CD4-positive, alpha-beta T cell (primary cell): ENCODE results near the gene GAPDHS. TPM values are rescaled to one million over a fixed set of nuclear protein-coding genes. Genes with fewer than 3 reads are reported as not detected.

Experiments used
- ATAC-seq: fragments of 200-7000 bp; cut with Tn5 transposase; one replicate; pipeline ENCODE4 v1.10.0; 2022; ENCODE audit warnings: mild to moderate bottlenecking; ENCODE audit not compliant: poor library complexity
- CTCF ChIA-PET: fragments of 350-600 bp; sonication (Branson Sonifier 250); formaldehyde crosslinking; loops from one replicate; lab custom pipeline; 2021; ENCODE audit warnings: antibody characterized with exemption, inconsistent platforms; lab: Charles Lee
- POLR2A ChIA-PET: fragments of 350-600 bp; sonication (Branson Sonifier 250); formaldehyde crosslinking; loops from one replicate; lab custom pipeline; 2021; ENCODE audit warnings: antibody characterized with exemption, inconsistent platforms; lab: Charles Lee
- DNase-seq, 14 experiments: peaks; one replicate each; pipeline ENCODE4 v3.0.0-alpha.2; 2013 to 2020; ENCODE audit warnings: mixed read lengths in 2 of 14
- H3K27ac ChIP-seq, 2 donors: one replicate each; pipeline versions ENCODE4 v1.5.1 to v1.7.0; 2013; ENCODE audit warnings: low read length in 2 of 2, low read depth in 1 of 2, mild to moderate bottlenecking in 1 of 2
- H3K27me3 ChIP-seq, 2 experiments: 1 replicate in 1 of 2; 2 replicates in 1 of 2; pipeline versions ENCODE4 v1.6.1 to v1.7.0; 2013; ENCODE audit warnings: low read length in 2 of 2, control low read depth in 1 of 2, mild to moderate bottlenecking in 1 of 2, moderate library complexity in 1 of 2; ENCODE audit not compliant: insufficient read depth in 2 of 2, control insufficient read depth in 1 of 2
- H3K36me3 ChIP-seq: one replicate; pipeline ENCODE4 v1.6.1; 2013; ENCODE audit warnings: low read length, control low read depth; ENCODE audit not compliant: insufficient read depth
- H3K4me1 ChIP-seq: one replicate; pipeline ENCODE4 v1.6.1; 2013; ENCODE audit warnings: low read length, control low read depth; ENCODE audit not compliant: insufficient read depth
- H3K4me3 ChIP-seq: one replicate; pipeline ENCODE4 v1.5.1; 2013; ENCODE audit warnings: mild to moderate bottlenecking, low read length, moderate library complexity
- H3K9me3 ChIP-seq, 2 experiments: 1 replicate in 1 of 2; 2 replicates in 1 of 2; pipeline versions ENCODE4 v1.6.1 to v1.7.0; 2013; ENCODE audit warnings: low read length in 2 of 2, mild to moderate bottlenecking in 2 of 2, control low read depth in 1 of 2, moderate library complexity in 1 of 2; ENCODE audit not compliant: control insufficient read depth in 1 of 2, insufficient read depth in 1 of 2
- H3K27ac Mint-ChIP-seq: one replicate; pipeline ENCODE4 v1.8.0; 2020; ENCODE audit warnings: mixed read lengths
- H3K27me3 Mint-ChIP-seq: one replicate; pipeline ENCODE4 v1.8.0; 2021; ENCODE audit warnings: mixed read lengths
- H3K36me3 Mint-ChIP-seq: one replicate; pipeline ENCODE4 v1.8.0; 2021; ENCODE audit warnings: low read depth, mixed read lengths
- H3K4me1 Mint-ChIP-seq: one replicate; pipeline ENCODE4 v1.8.0; 2021; ENCODE audit warnings: low read depth, mixed read lengths
- H3K4me3 Mint-ChIP-seq: one replicate; pipeline ENCODE4 v1.8.0; 2020; ENCODE audit warnings: mild to moderate bottlenecking, mixed read lengths
- H3K9me3 Mint-ChIP-seq: one replicate; pipeline ENCODE4 v1.8.0; 2020; ENCODE audit warnings: mixed read lengths
- CTCF ChIP-seq: fragments of 200-600 bp; IDR thresholded peaks from one replicate; pipeline ENCODE4 v1.8.0; 2022; ENCODE audit warnings: antibody characterized with exemption, mild to moderate bottlenecking
- intact Hi-C, 2 experiments: fragments of 100-400 bp; cut with DNase I in 1 of 2; cut with micrococcal nuclease in 1 of 2; formaldehyde crosslinking; loops; one replicate each; pipeline versions ENCODE4 v1.15.1 to v1.9.0; 2023 to 2025; cut with DNase I, micrococcal nuclease
- total RNA-seq, 174 experiments: library from RNA in 2 of 174; stranded (reverse) in 2 of 174; gene quantifications; one replicate each; pipeline ENCODE4 v1.2.3 and lab custom pipeline; 2021 to 2026

The GAPDHS gene
- total RNA-seq, 2 experiments from 2014 or later, result not detected

- Mint-ChIP-seq H3K4me3 (no peak overlapping the region), H3K27ac (no peak overlapping the region), H3K4me1 (no peaks in the 10 kb centered on the region), H3K36me3 (peaks cover 4% of the 10 kb centered on the region), H3K9me3 (peaks cover 7% of the 10 kb centered on the region), H3K27me3 (peaks cover 17% of the 10 kb centered on the region)
- peaks cover 22 to 29% of the 10 kb centered on the region in 2 experiments for H3K9me3 ChIP-seq
- no peaks in the 10 kb centered on the region for H3K4me1 ChIP-seq
- no peak for TF ChIP-seq CTCF
- CTCF ChIA-PET, result no interaction called here
- POLR2A ChIA-PET, result no interaction called here
- ATAC-seq, result no peak
- H3K27me3 ChIP-seq, result peaks cover 4 to 6% of the 10 kb centered on the region in 2 experiments
- H3K4me3 ChIP-seq, result no peak overlapping the region
- intact Hi-C loops, result no loop called here
- DNase-seq, result no peak
- no peaks in the 10 kb centered on the region for H3K36me3 ChIP-seq
- H3K27ac ChIP-seq, result no peak overlapping the region
Observed at GRCh38 chr19:35578707-35579106, 45.5 kb downstream of the GAPDHS start.

GRCh38 chr19:35582760-35583159 is 49.5 kb downstream of the GAPDHS start:
- no peak for ATAC-seq
- no peak overlapping the region for H3K4me3 Mint-ChIP-seq
- peaks cover 35% of the 10 kb centered on the region for H3K27me3 Mint-ChIP-seq
- no peak overlapping the region for H3K27ac Mint-ChIP-seq
- Histone ChIP-seq H3K36me3 (no peaks in the 10 kb centered on the region), H3K27me3 (peaks cover 3 to 6% of the 10 kb centered on the region in 2 experiments), H3K4me3 (no peak overlapping the region), H3K9me3 (peaks cover 5 to 10% of the 10 kb centered on the region in 2 experiments), H3K4me1 (no peaks in the 10 kb centered on the region), H3K27ac (no peak overlapping the region)
- TF ChIP-seq CTCF, result no peak
- ChIA-PET POLR2A (no interaction called here), CTCF (no interaction called here)
- no peaks in the 10 kb centered on the region for H3K9me3 Mint-ChIP-seq
- intact Hi-C loops, result no loop called here
- no peak for DNase-seq
- peaks cover 2% of the 10 kb centered on the region for H3K36me3 Mint-ChIP-seq
- H3K4me1 Mint-ChIP-seq, result no peaks in the 10 kb centered on the region

GRCh38 chr19:35585848-35586247 is 52.6 kb downstream of the GAPDHS start, which contains the start of gene PMIS2:
Gene PMIS2, plus strand, starts transcription at chr19:35586173. Its CDS starts 87 bp downstream, at chr19:35586260.
- Mint-ChIP-seq H3K27ac (no peak within 1 kb of the TSS), H3K27me3 (peaks cover 26% of the 10 kb centered on the region), H3K36me3 (no peaks in the 10 kb centered on the region), H3K9me3 (no peaks in the 10 kb centered on the region), H3K4me1 (no peaks in the 10 kb centered on the region), H3K4me3 (no peak within 1 kb of the TSS)
- Histone ChIP-seq H3K27ac (no peak within 1 kb of the TSS), H3K36me3 (no peaks in the 10 kb centered on the region), H3K4me1 (no peaks in the 10 kb centered on the region), H3K9me3 (peaks cover 0 to 7% of the 10 kb centered on the region in 2 experiments), H3K4me3 (no peak within 1 kb of the TSS), H3K27me3 (peaks cover 3 to 6% of the 10 kb centered on the region in 2 experiments)
- DNase-seq (peak in 1 of 14 experiments; percentile 54), ATAC-seq (no peak)
- CTCF ChIA-PET, result no interaction called here
- POLR2A ChIA-PET, result no interaction called here
- no peak for TF ChIP-seq CTCF
- intact Hi-C loops, result no loop called here
